RWPE1 (cell line): Measurements from ENCODE around the gene SLC16A6.

Experiments
- CTCF ChIA-PET: fragments of 350-600 bp; sonication (Branson Sonifier 250); formaldehyde crosslinking; extraction: SDS; loops from one replicate; lab custom pipeline; 2021; lab: Yijun Ruan, JAX
- POLR2A ChIA-PET: fragments of 400-600 bp; formaldehyde crosslinking; extraction: SDS; loops from one replicate; lab custom pipeline; 2020; ENCODE audit warnings: antibody characterized with exemption; ENCODE audit not compliant: low non-redundant PET; lab: Yijun Ruan, JAX
- DNase-seq: peaks from one replicate; pipeline ENCODE4 v3.0.0; 2012; ENCODE audit warnings: low spot score
- H3K27ac ChIP-seq: fragments of 450-650 bp; 2 replicates; pipeline ENCODE4 v1.5.1; 2017
- CTCF ChIP-seq: fragments of 450-650 bp; conservative IDR thresholded peaks from 2 replicates; pipeline ENCODE4 v1.5.1; 2017; ENCODE audit warnings: low read depth, mild to moderate bottlenecking

Gene SLC16A6

GRCh38 chr17:68320943-68321555, 30.1 kb upstream of the SLC16A6 start:
- ChIA-PET POLR2A (no interaction called here), CTCF (no interaction called here)

GRCh38 chr17:68320311-68320865, 29.5 kb upstream of the SLC16A6 start:
- ChIA-PET CTCF (no interaction called here), POLR2A (no interaction called here)
- no peak overlapping the region for H3K27ac ChIP-seq
- TF ChIP-seq CTCF: no peak
- DNase-seq: no peak

More at GRCh38 chr17:68320943-68321555, 30.1 kb upstream of the SLC16A6 start:
- TF ChIP-seq CTCF: no peak
- DNase-seq: no peak
- no peak overlapping the region for H3K27ac ChIP-seq

GRCh38 chr17:68319410-68320162, 28.7 kb upstream of the SLC16A6 start:
- ChIA-PET POLR2A (no interaction called here), CTCF (interaction anchor here (1.0 kb wide), 1 partner anchor 147 kb away, joined by 3 read pairs; no protein-coding TSS in a partner anchor)
- TF ChIP-seq CTCF: no peak
- no peak overlapping the region for H3K27ac ChIP-seq
- no peak for DNase-seq

GRCh38 chr17:68318103-68318991, 27.4 kb upstream of the SLC16A6 start:
- TF ChIP-seq CTCF: no peak
- no peak for DNase-seq
- H3K27ac ChIP-seq: no peak overlapping the region
- ChIA-PET POLR2A (no interaction called here), CTCF (interaction anchor here (1.0 kb wide), 1 partner anchor 146 kb away, joined by 3 read pairs; no protein-coding TSS in a partner anchor)

GRCh38 chr17:68317458-68317857, 26.5 kb upstream of the SLC16A6 start:
- POLR2A ChIA-PET: no interaction called here
- H3K27ac ChIP-seq: no peak overlapping the region
- CTCF ChIA-PET: no interaction called here
- TF ChIP-seq CTCF: no peak
- DNase-seq: no peak

GRCh38 chr17:68315930-68316329, 25.0 kb upstream of the SLC16A6 start:
- no peak for DNase-seq
- CTCF ChIA-PET: no interaction called here
- H3K27ac ChIP-seq: no peak overlapping the region
- TF ChIP-seq CTCF: no peak
- POLR2A ChIA-PET: no interaction called here
